ENCODE measurements around the gene ZYG11B. TPM values are rescaled to one million over a fixed set of nuclear protein-coding genes. Genes with fewer than 3 reads are reported as not detected.
A peak's percentile ranks its signal among the peaks of the same experiment; 100 is the strongest.

ZYG11B gene
- polyA plus RNA-seq, 1 donor (not counting 4 experiments of a cell fraction or from before 2014, with no cell fraction given) = 13.4 TPM

- H2AFZ ChIP-seq (ENCODE audit: control insufficient read depth, low read length) = peak overlapping the region; percentile 86
Observed at GRCh38 chr1:52725903-52726264, 369 bp upstream of the ZYG11B start.

GRCh38 chr1:52727114-52727586, 897 bp downstream of the ZYG11B start:
- no peaks in the 10 kb centered on the region for H3K27me3 ChIP-seq (ENCODE audit: control insufficient read depth, extremely low read depth, insufficient read depth, low read length)
- H3K9me3 ChIP-seq (ENCODE audit: control insufficient read depth, low read depth, low read length) = no peaks in the 10 kb centered on the region
- TF ChIP-seq EZH2 (IDR thresholded peaks at IDR 0.05; ENCODE audit: low read length) (no peak), CTCF (optimal IDR thresholded peaks at IDR 0.05 in 1 of 3, IDR thresholded peaks at IDR 0.05 in 1 of 3, conservative IDR thresholded peaks at IDR 0.05 in 1 of 3; ENCODE audit: extremely low read depth in 1 of 3, insufficient read depth in 2 of 3, low read length in 3 of 3) (no peak)
- H4K20me1 ChIP-seq (ENCODE audit: control insufficient read depth, extremely low read depth, insufficient read depth, low read length) = no peaks in the 10 kb centered on the region
- DNase-seq (ENCODE audit: low read depth, low spot score) (no peak), FAIRE-seq (peak; percentile 32)
- H3K79me2 ChIP-seq (ENCODE audit: control insufficient read depth, insufficient read depth, low read length) = peaks cover 15% of the 10 kb centered on the region
- H3K4me1 ChIP-seq (ENCODE audit: control insufficient read depth, extremely low read depth, insufficient read depth, low read length) = peaks cover 8% of the 10 kb centered on the region
- H2AFZ ChIP-seq (ENCODE audit: control insufficient read depth, low read length) = peak overlapping the region; percentile 65
- dilution Hi-C loops (cut with MboI; ENCODE audit: extremely low pct_ligation_motif_present, low sequenced_read_pairs) = no loop called here
- H3K36me3 ChIP-seq (ENCODE audit: control insufficient read depth in 2 of 2, extremely low read depth in 1 of 2, insufficient read depth in 2 of 2, low read length in 2 of 2) = peaks cover 0 to 1% of the 10 kb centered on the region in 2 experiments
- H3K27ac ChIP-seq (ENCODE audit: control insufficient read depth, insufficient read depth, low read length) = peak overlapping the region; percentile 60
- no peaks in the 10 kb centered on the region for H3K9me1 ChIP-seq (ENCODE audit: control insufficient read depth, extremely low read depth, insufficient read depth, low read length)
- H3K4me3 ChIP-seq (ENCODE audit: control insufficient read depth in 2 of 3, extremely low read depth in 1 of 3, insufficient read depth in 2 of 3, low read depth in 1 of 3, low read length in 3 of 3) = peak overlapping the region; percentile 92 to 96 (median 94)
- peak overlapping the region; percentile 97 for H3K4me2 ChIP-seq (ENCODE audit: control insufficient read depth, extremely low read depth, insufficient read depth, low read depth, low read length)
- H3K9ac ChIP-seq (ENCODE audit: control insufficient read depth, extremely low read depth, insufficient read depth, low read length) = peak overlapping the region; percentile 75

More at GRCh38 chr1:52725903-52726264, 369 bp upstream of the ZYG11B start:
- Histone ChIP-seq H3K4me3 (ENCODE audit: control insufficient read depth in 2 of 3, extremely low read depth in 1 of 3, insufficient read depth in 2 of 3, low read depth in 1 of 3, low read length in 3 of 3) (peak overlapping the region; percentile 92 to 96 (median 94)), H3K27ac (ENCODE audit: control insufficient read depth, insufficient read depth, low read length) (no peak overlapping the region), H3K36me3 (ENCODE audit: control insufficient read depth in 2 of 2, extremely low read depth in 1 of 2, insufficient read depth in 2 of 2, low read length in 2 of 2) (no peaks in the 10 kb centered on the region), H3K4me2 (ENCODE audit: control insufficient read depth, extremely low read depth, insufficient read depth, low read depth, low read length) (peak overlapping the region; percentile 82), H3K9me1 (ENCODE audit: control insufficient read depth, extremely low read depth, insufficient read depth, low read length) (no peaks in the 10 kb centered on the region), H3K9ac (ENCODE audit: control insufficient read depth, extremely low read depth, insufficient read depth, low read length) (peak overlapping the region; percentile 13), H4K20me1 (ENCODE audit: control insufficient read depth, extremely low read depth, insufficient read depth, low read length) (no peaks in the 10 kb centered on the region), H3K9me3 (ENCODE audit: control insufficient read depth, low read depth, low read length) (no peaks in the 10 kb centered on the region), H3K27me3 (ENCODE audit: control insufficient read depth, extremely low read depth, insufficient read depth, low read length) (no peaks in the 10 kb centered on the region), H3K4me1 (ENCODE audit: control insufficient read depth, extremely low read depth, insufficient read depth, low read length) (peaks cover 8% of the 10 kb centered on the region), H3K79me2 (ENCODE audit: control insufficient read depth, insufficient read depth, low read length) (peaks cover 15% of the 10 kb centered on the region)
- dilution Hi-C loops (cut with MboI; ENCODE audit: extremely low pct_ligation_motif_present, low sequenced_read_pairs) = no loop called here
- TF ChIP-seq EZH2 (IDR thresholded peaks at IDR 0.05; ENCODE audit: low read length) (no peak), CTCF (optimal IDR thresholded peaks at IDR 0.05 in 1 of 3, IDR thresholded peaks at IDR 0.05 in 1 of 3, conservative IDR thresholded peaks at IDR 0.05 in 1 of 3; ENCODE audit: extremely low read depth in 1 of 3, insufficient read depth in 2 of 3, low read length in 3 of 3) (no peak)
- DNase-seq (ENCODE audit: low read depth, low spot score) (no peak), FAIRE-seq (no peak)

Data from keratinocyte (primary cell).